Thyroid gland (tissue), 4 donors: ENCODE data around the gene DLG2.

Experiments
- CTCF ChIP-seq, 6 experiments: fragments of 200-600 bp in 3 of 6; fragments of 450-650 bp in 3 of 6; sonication (generic) in 3 of 6; IDR thresholded peaks; one replicate each; pipeline ENCODE4 v1.5.1; 2016 to 2019; ENCODE audit warnings: antibody characterized with exemption in 6 of 6, mild to moderate bottlenecking in 2 of 6, inconsistent platforms in 1 of 6, moderate library complexity in 1 of 6
- POLR2A ChIP-seq, 2 donors: fragments of 450-650 bp; IDR thresholded peaks; one replicate each; pipeline ENCODE4 v1.6.1; 2017; ENCODE audit warnings: antibody characterized with exemption in 2 of 2, mild to moderate bottlenecking in 2 of 2, moderate library complexity in 1 of 2

- TF ChIP-seq CTCF (IDR thresholded peaks at IDR 0.05) (no peak), POLR2A (IDR thresholded peaks at IDR 0.05) (no peak)
Measured at GRCh38 chr11:84128840-84129239, 1498.3 kb downstream of the DLG2 start.
